Endothelial cell of umbilical vein (primary cell): ENCODE measurements around the gene STX4. TPM values are rescaled to one million over a fixed set of nuclear protein-coding genes. Genes with fewer than 3 reads are reported as not detected.

Experiments used
- BruUV-seq: library from RNA; stranded (reverse); fragments of 400-500 nt; replicated peaks from 2 replicates; lab custom pipeline; 2021; lab: Mats Ljungman, UMichigan
- CTCF ChIA-PET: fragments of 300-600, 350-600 bp; sonication (Branson Sonifier 250); formaldehyde crosslinking; loops from one replicate; lab custom pipeline; 2021; ENCODE audit warnings: antibody characterized with exemption, inconsistent platforms; lab: Charles Lee
- POLR2A ChIA-PET: fragments of 300-600, 350-600 bp; sonication (Branson Sonifier 250); formaldehyde crosslinking; loops from one replicate; lab custom pipeline; 2021; ENCODE audit warnings: antibody characterized with exemption, inconsistent platforms; lab: Charles Lee
- DNase-seq: peaks from one replicate; pipeline ENCODE4 v3.0.0-alpha.2; 2011; ENCODE audit warnings: low read depth, low spot score
- FAIRE-seq: peaks from 2 replicates; lab custom pipeline; 2011; peaks lifted over from hg19 to GRCh38; lab: Jason Lieb, UNC
- H2AFZ ChIP-seq: 2 replicates; pipeline ENCODE4 v1.6.0; 2012; ENCODE audit warnings: low read depth, low read length, control low read depth, inconsistent platforms
- H3K27ac ChIP-seq: 2 replicates; pipeline ENCODE4 v1.5.1; 2011; ENCODE audit warnings: low read depth, mild to moderate bottlenecking, control low read depth, low read length, moderate library complexity; ENCODE audit not compliant: insufficient read depth
- H3K27me3 ChIP-seq, 2 experiments: 2 replicates each; pipeline versions ENCODE4 v1.6.0 to v1.6.1; 2011; ENCODE audit warnings: low read length in 2 of 2, mixed read lengths in 1 of 2; ENCODE audit not compliant: control insufficient read depth in 2 of 2, insufficient read depth in 2 of 2
- H3K36me3 ChIP-seq, 2 experiments: 2 replicates in 1 of 2; 3 replicates in 1 of 2; pipeline ENCODE4 v1.5.1; 2011; ENCODE audit warnings: low read length in 2 of 2, mild to moderate bottlenecking in 1 of 2, moderate library complexity in 1 of 2; ENCODE audit not compliant: control insufficient read depth in 2 of 2, insufficient read depth in 2 of 2; ENCODE audit errors: extremely low read depth in 1 of 2
- H3K4me1 ChIP-seq: 3 replicates; pipeline ENCODE4 v1.5.1; 2011; ENCODE audit warnings: mild to moderate bottlenecking, low read length; ENCODE audit not compliant: control insufficient read depth, insufficient read depth; ENCODE audit errors: extremely low read depth
- H3K4me2 ChIP-seq: 2 replicates; pipeline ENCODE4 v1.6.1; 2011; ENCODE audit warnings: low read length, control low read depth, mixed read lengths; ENCODE audit not compliant: insufficient read depth
- H3K4me3 ChIP-seq, 3 experiments: fragments of 200-600 bp in 1 of 3; sonication (generic), shearing (Covaris generic) in 1 of 3; replicated peaks in 1 of 3; 2 replicates each; pipeline ENCODE4 v1.5.1; 2011 to 2016; ENCODE audit warnings: control low read depth in 3 of 3, low read length in 3 of 3, mild to moderate bottlenecking in 2 of 3, inconsistent platforms in 1 of 3, low read depth in 1 of 3, moderate library complexity in 1 of 3; ENCODE audit not compliant: insufficient read depth in 1 of 3
- H3K79me2 ChIP-seq: 2 replicates; pipeline ENCODE4 v1.6.0; 2012; ENCODE audit warnings: low read length, inconsistent platforms; ENCODE audit not compliant: control insufficient read depth, insufficient read depth
- H3K9ac ChIP-seq: replicated peaks from 2 replicates; pipeline ENCODE3; 2011; ENCODE audit warnings: low read length, control low read depth; ENCODE audit not compliant: insufficient read depth; ENCODE audit errors: extremely low read depth
- H3K9me1 ChIP-seq: replicated peaks from 3 replicates; pipeline ENCODE4 v1.6.0; 2011; ENCODE audit warnings: mild to moderate bottlenecking, low read length; ENCODE audit not compliant: control insufficient read depth, insufficient read depth; ENCODE audit errors: extremely low read depth
- H3K9me3 ChIP-seq: replicated peaks from 2 replicates; pipeline ENCODE4 v1.5.1; 2012; ENCODE audit warnings: low read length, inconsistent platforms; ENCODE audit not compliant: control insufficient read depth, insufficient read depth
- H4K20me1 ChIP-seq: replicated peaks from 2 replicates; pipeline ENCODE3; 2011; ENCODE audit warnings: mild to moderate bottlenecking, low read length; ENCODE audit not compliant: control insufficient read depth, insufficient read depth; ENCODE audit errors: extremely low read depth
- CTCF ChIP-seq, 2 donors: IDR thresholded peaks; 1 replicate in 1 of 2; 2 replicates in 1 of 2; pipeline ENCODE4 v1.5.1; 2011; ENCODE audit warnings: low read length in 2 of 2, mild to moderate bottlenecking in 2 of 2, moderate library complexity in 2 of 2, control low read depth in 1 of 2, inconsistent platforms in 1 of 2, low read depth in 1 of 2; ENCODE audit not compliant: insufficient read depth in 1 of 2; ENCODE audit errors: extremely low read depth in 1 of 2
- EZH2 ChIP-seq: IDR thresholded peaks from 2 replicates; pipeline ENCODE4 v1.6.1; 2012; ENCODE audit warnings: borderline replicate concordance, low read depth, mild to moderate bottlenecking, moderate library complexity, low read length, inconsistent platforms; ENCODE audit not compliant: severe bottlenecking
- FOS ChIP-seq: IDR thresholded peaks from 2 replicates; pipeline ENCODE4 v1.6.1; 2011; ENCODE audit warnings: mild to moderate bottlenecking, low read length, moderate library complexity, borderline replicate concordance; ENCODE audit not compliant: insufficient read depth
- GATA2 ChIP-seq: IDR thresholded peaks from 2 replicates; pipeline ENCODE4 v1.7.0; 2011; ENCODE audit warnings: low read depth, mild to moderate bottlenecking, moderate library complexity, mixed read lengths, low read length; ENCODE audit not compliant: insufficient read length, insufficient read depth
- JUN ChIP-seq: IDR thresholded peaks from 2 replicates; pipeline ENCODE4 v1.6.1; 2011; ENCODE audit warnings: borderline replicate concordance, low read depth; ENCODE audit not compliant: insufficient read length, insufficient read depth
- MAX ChIP-seq: IDR thresholded peaks from 2 replicates; pipeline ENCODE4 v1.6.1; 2011; ENCODE audit not compliant: insufficient read depth, insufficient read length
- MYC ChIP-seq: IDR thresholded peaks from one replicate; pipeline ENCODE4 v1.6.1; 2011; ENCODE audit warnings: mild to moderate bottlenecking, low read depth, low read length
- POLR2A ChIP-seq: IDR thresholded peaks from 2 replicates; pipeline ENCODE4 v1.6.1; 2012; ENCODE audit warnings: low read depth, mild to moderate bottlenecking, control low read depth, low read length
- POLR2AphosphoS5 ChIP-seq: IDR thresholded peaks from 2 replicates; pipeline ENCODE4 v1.6.1; 2012; ENCODE audit warnings: low read depth, mild to moderate bottlenecking, control low read depth, low read length, moderate library complexity; ENCODE audit not compliant: insufficient read depth
- dilution Hi-C: fragments of 300-500 bp; cut with MboI; formaldehyde crosslinking; loops from one replicate; pipeline ENCODE4 v1.15.0; 2019; ENCODE audit warnings: low sequenced_read_pairs; ENCODE audit not compliant: extremely low pct_ligation_motif_present
- intact Hi-C: fragments of 100-400 bp; cut with micrococcal nuclease; formaldehyde crosslinking; loops from one replicate; pipeline ENCODE4 v1.10.0; 2022
- polyA plus RNA-seq, 4 experiments: library from polyadenylated mRNA; depleted of rRNA in 3 of 4; stranded (reverse) in 3 of 4; unstranded in 1 of 4; fragments of >200 nt; gene quantifications; 2 replicates each; pipeline versions ENCODE4 v1.2.1 to v1.2.3, GENCODE V29; 2011 to 2012; ENCODE audit warnings: missing spikeins in 1 of 4
- total RNA-seq: library from RNA; stranded (reverse); gene quantifications from 2 replicates; pipeline ENCODE4 v1.2.3, GENCODE V29; 2021

Gene STX4
- total and polyA plus RNA-seq, 2 donors (not counting 3 experiments of a cell fraction or from before 2014, with no cell fraction given), result 49.5 to 65.2 TPM

- H3K9me1 ChIP-seq, result no peaks in the 10 kb centered on the region
- no peak overlapping the region for H3K4me2 ChIP-seq
- intact Hi-C loops (no loop called here), dilution Hi-C loops (no loop called here)
- TF ChIP-seq JUN (no peak), CTCF (IDR thresholded peaks at IDR 0.05; ENCODE audit: extremely low read depth in 1 of 2, insufficient read depth in 1 of 2, low read depth in 1 of 2, low read length in 2 of 2) (no peak), MAX (no peak), POLR2A (no peak), MYC (no peak), POLR2AphosphoS5 (no peak), FOS (no peak), EZH2 (no peak), GATA2 (no peak)
- peaks cover 5% of the 10 kb centered on the region for H3K79me2 ChIP-seq
- BruUV-seq, result no TSS peak
- H3K36me3 ChIP-seq, result peaks cover 0 to 19% of the 10 kb centered on the region in 2 experiments
- no peak overlapping the region for H2AFZ ChIP-seq
- FAIRE-seq, result no peak
- H3K4me3 ChIP-seq, result no peak overlapping the region
- ChIA-PET CTCF (no interaction called here), POLR2A (no interaction called here)
- H3K27ac ChIP-seq, result no peak overlapping the region
- no peaks in the 10 kb centered on the region for H3K27me3 ChIP-seq
- DNase-seq, result no peak
- H3K9me3 ChIP-seq, result no peaks in the 10 kb centered on the region
- H4K20me1 ChIP-seq, result no peaks in the 10 kb centered on the region
- H3K4me1 ChIP-seq, result peaks cover 10% of the 10 kb centered on the region
- H3K9ac ChIP-seq, result no peak overlapping the region
These were observed 28.6 kb downstream of the STX4 start for GRCh38 chr16:31061813-31062440.
